NCI-H2029 treated with DMSO at 0.1 percent for 48 hours (cell line): ENCODE measurements around the gene SAMD7.

Experiments
- DNase-seq: peaks from one replicate; lab custom pipeline; 2025; lab: John Stamatoyannopoulos, UW

The SAMD7 gene

DNA sequence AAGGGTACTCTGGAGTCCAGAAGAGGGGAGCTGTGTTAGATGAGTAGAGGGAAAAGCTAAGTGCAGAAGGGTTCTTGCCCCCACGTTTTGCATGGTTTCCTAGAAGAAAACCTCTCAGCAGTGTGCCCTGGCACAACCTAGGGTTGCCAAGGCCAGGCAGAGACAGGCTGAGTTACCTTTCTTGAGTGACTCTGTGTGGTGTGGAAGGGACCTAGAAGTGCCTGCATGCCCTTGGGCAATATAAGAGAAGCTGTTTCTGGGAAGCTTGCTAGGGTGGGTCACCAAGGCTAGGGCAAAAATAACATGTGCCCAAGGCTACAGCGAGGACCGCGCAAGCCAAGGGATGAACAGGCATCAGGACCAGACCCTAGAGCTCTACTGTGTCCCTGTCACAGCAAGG, 3.4 kb upstream of the SAMD7 start:
- no peak for DNase-seq

DNA sequence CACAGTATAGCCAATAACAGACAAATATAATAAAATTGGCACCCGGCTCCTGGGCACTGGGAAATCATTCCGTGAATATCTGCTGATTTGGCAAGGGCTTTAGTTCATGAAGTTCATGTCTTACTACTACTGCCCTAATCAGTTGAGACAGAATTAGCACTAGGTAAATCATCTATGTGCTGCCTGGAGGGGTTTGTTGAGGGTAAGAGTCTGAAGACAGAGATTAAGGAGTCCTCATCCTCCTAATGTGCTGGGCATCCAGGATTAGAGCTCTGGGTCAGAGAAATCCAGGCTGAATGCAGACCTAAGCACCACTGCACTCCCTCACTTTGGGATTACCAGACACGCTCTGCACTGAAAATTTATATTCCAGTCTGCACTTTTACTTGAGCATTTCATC, 2.0 kb downstream of the SAMD7 start:
- DNase-seq, result no peak

DNA sequence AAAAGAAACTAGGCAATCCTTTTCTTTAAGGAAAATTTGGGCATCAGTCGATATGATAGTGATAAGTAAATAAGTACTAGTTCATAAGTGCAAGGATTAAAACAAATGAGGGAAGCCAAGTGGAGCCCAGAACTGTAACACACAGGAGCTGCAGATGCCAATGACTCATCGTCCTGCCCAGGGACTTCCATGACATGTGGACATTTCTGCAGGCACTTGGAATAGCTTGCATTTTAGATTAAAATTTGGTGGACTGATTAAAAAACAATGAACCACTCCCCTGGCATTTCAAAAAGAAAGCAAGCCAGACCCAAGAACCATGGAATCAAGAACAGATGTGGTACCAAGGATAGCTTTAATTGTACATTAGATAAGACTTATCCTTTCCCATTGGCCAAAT, 2.9 kb downstream of the SAMD7 start:
- no peak for DNase-seq

DNA sequence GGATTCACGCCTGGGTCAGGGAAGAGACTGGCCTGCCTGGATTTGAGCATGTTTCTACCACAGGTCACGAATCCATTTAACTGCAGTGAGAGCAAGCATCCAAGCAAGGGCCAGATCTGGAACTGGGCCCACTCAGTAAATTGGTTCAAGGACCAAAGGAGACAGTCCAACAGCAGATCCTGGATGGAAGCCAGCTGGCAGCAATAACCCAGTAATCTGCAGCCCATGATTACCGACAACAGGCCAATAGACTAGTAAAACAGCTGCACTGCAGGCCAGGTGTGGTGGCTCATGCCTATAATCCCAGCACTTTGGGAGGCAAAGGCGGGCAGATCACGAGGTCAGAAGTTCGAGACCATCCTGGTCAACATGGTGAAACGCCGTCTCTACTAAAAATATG, 11.8 kb downstream of the SAMD7 start:
- peak; percentile 95 for DNase-seq

DNA sequence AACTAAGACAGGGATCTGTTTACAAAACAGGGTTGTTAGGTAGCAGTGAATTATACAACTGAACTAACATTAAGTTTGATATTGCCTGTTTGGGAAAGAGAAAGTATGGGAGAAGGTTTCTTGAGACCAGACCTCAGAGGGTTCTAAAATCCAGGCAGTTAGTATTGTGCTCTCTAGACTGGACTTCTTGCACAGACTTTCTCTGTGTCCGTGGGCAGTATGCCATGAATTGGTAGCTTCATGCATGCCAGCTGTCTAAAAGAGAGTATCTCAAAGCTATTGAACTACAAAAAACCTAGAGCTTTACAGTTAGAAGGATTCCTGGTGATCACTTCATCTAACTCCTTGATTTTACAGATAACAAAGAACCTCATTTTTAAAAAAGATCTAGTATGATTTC, 12.5 kb downstream of the SAMD7 start:
- DNase-seq, result no peak

DNA sequence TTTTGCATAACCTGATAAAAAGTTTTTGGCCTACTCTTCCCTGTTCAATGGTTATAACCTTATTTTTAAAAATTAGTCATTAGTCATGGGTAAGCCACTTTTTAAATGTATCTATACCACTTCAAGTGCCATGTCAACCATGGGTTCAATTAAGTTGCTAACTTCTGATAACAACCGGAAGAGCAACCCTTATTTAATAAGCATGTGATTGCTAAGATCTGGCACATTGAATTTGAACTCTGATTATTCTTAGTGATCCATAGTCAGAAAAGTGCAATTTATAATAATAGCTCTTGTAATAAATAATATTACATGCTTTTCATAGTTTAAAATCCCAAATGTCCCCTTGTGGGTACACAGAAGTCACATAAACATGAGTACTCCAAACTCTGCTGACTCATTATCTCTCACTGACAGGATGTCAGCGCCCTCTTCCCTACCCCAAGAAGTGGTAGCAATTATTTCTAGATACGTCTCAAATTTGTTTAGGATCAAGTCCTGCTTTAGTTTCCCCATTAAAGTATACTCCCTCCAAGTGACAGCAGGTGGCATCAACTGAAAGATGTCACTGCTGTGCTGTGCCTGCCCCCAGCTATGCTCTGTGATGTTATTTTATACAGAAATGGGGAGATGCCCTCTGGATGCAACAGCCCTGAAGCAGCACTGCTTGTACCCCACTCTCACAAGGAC, 18.6 kb downstream of the SAMD7 start:
- DNase-seq, result no peak

DNA sequence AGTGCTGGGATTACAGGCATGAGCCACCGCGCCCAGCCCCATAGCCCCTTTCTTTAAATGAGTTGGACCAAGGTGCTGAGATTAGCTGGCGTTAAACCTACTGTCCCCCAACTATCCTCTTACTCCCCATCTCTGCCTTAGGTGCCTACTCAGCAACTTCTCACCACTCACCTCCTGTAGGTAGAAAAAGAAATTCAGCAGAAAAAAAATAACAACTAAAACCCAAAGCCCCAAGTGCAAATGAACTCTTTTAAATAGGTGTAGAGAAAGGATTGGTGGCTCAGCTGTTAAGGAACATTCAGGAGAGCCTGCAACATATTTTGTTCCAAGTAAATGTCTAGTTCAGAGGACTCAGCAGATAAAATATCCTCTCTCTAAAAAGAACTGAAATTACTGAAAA, 19.5 kb downstream of the SAMD7 start:
- no peak for DNase-seq

DNA sequence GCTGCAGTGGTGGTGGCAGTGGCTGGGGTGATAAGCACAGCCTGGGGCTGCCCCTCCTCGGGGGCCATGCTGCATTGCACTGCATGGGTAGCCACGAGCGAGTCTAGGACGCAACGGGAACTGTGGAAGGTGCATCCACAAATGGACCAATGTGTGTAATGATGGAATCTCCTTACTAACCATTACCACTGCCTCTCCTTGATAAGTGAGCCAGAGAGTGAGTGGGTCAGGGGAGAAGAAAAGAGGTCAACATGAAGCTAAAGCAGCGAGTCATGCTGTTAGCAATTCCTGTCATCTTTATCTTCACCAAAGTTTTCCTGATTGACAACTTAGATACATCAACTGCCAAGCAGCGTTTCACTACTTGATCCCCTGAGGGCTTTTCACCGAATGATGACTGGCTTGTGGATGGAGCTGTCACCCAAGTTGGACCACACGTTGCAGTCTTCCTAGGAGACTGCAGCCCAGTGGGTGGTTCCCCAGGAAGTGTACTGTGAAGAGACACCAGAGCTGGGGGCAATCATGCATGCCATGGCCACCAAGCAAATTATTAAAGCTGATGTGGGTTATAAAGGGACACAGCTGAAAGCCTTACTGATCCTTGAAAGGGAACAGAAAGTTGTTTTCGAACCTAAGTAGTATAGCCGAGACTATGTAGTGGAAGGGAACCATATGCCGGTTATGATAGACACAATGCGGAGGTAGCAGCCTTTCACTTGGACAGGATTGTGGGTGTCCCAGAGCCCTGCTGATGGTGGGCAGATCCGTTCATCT, 20.6 kb downstream of the SAMD7 start:
- DNase-seq, result no peak

DNA sequence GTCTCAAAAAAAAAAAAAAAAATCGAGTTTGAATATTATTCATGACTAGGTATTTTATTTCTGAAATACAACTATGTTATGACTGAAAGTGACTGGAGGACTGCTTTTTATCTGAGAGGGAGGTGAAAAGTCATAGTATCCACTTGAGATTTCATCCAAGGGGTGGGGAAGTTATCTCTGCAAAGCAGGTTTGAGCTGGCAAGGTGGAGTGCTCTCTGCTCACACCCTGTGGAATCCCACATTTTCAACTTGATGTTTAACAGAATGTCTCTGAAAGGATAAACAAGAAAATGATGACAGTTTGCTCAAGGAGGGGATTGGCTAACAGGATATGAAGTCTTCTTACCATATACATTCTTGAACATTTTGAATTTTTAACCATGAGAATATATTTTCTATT, 27.9 kb downstream of the SAMD7 start:
- DNase-seq, result no peak

DNA sequence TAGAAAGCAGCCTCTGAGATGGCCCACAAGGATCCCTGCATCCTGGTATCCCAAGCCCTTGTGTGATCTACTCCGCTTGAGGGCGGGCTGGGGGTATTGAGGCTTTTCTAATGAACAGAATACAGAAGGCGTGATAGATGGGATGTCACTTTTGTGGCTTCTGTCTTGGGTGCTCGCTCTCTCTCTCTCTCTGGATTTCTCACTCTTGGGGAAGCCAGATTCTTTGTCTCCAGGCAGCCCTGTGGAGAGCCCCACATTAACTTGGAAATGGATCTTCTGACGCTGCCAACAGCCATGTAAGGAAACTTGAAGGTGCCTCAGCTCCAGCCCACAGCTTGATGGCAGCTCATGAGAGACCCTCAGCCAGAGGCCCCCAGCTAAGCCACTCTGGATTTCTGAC, 28.4 kb downstream of the SAMD7 start:
- DNase-seq, result no peak

DNA sequence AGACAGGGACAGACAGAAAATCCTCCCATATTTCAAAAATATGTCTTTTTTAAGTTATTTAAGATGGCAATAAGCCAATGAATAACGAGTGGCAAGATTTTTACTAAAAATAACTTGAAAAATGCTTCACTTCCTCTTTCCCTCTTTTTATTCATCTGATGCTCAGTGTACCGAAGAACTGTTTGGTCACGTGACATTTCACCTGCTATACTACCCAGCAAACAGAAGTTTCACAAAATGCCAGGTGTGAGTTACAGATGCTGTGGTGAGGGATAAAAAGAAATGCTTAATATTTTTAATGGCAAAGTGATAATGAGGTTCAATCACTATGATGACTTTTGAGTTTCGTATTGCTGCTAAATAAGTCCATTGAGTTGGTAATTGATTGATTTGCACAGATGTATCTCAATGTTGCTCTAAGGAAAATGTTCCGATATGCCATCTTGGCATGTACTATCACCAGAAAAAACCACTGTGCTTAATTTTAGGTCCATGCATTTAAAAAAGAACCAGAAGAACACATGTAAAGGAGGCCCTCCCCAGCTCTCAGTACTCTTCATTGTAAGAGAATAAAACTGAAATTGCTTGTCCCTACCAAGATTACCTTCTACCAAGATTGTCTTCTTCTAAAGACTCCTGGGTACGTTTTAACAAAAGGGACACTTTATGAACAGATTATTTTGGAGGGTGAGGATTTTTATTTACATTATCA, 29.3 kb downstream of the SAMD7 start:
- DNase-seq, result no peak

DNA sequence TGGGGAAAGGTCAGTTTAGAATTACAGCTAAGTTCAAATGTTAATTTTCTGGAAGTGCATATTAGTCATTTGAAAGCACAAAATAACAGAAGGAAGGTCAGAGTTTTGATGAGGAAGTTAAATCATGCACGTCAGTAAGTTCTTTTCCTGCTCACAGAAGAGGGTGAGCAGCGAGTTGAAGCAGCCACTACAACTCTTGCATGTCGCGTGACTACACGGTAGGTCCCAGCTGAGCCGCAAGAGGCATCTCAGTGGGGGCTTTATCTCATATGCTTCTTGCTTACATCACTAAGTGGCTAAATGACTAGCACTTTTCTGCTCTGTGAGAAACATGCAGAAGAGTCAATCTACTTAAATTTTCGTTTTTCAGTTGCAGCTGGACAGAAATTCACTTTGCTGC, 33.9 kb downstream of the SAMD7 start:
- no peak for DNase-seq

DNA sequence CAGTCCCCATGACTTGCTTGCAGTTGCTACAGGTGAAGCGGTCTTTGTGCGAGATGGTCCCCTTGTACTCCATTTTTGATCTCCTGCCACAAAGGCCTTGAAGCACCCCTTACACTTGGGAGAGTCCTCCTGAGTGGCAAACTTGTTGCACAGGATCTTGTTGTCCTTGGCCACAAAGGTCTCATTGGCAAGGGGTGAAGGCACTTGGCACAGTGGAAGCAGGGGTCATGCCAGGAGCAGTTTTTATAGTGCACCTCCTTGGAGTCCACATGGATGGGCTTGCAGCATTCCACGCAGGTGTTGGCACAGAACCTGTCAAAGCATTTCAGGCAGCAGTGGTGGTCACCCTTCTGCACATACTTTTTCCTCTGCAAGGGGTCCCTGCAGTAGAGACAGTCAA, 35.0 kb downstream of the SAMD7 start:
- no peak for DNase-seq

DNA sequence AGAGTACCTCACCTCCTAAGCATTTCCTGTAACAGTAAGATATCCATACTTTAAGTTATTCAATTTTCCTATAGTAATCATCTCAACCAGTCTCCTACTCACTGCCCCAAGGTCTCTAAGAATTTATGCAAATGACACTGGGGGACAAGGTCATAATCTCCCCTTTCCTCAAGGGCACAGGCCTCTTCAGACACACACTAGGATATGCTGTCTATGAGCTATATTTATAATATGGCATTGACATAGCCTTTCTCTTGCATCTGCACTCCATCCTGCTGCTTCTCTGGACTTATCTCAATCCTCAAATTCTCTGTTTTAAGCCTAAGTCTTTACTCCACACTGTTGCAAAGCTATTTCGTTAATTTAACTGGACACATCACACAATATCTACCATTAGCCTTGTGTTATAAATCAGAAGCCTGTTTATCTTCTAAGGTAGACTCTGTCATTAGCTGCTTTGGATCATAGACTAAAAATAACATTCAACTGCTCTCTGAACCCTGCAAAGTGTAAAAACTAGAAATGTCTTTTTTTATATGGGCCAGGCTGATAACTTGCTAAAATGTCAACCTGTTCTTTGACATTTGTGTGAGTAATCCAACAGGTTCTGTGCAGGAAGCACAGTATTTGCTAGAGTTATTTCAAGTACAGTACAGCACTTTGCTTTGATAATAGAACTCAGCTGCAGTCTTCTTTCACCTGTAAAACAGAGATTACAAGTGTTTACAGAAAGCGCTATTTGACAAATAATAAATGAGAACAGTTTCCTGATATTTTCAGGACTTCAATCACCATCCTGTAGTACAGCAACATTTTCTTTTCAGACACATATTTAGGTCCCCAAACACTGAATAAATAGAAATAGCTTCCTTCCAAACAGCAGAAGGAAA, 37.4 kb downstream of the SAMD7 start:
- DNase-seq, result peak; percentile 61

DNA sequence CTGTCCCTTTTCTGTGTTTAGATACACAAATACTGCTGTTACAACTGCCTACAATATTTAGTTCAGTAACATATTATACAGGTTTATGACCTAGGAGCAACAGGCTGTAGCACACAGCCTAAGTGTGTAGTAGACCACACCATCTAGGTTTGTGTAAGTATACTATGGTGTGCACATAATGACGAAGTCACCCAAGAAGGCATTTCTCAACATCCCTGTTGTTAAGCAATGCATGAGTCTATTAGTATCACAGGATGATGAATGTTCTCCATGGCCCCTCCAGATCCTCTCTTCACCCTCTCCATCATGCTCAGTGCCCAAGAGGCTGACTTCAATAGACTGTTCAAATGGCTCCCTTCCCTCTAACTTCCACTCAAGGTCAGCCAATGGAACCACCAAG, 40.7 kb downstream of the SAMD7 start:
- DNase-seq, result no peak

DNA sequence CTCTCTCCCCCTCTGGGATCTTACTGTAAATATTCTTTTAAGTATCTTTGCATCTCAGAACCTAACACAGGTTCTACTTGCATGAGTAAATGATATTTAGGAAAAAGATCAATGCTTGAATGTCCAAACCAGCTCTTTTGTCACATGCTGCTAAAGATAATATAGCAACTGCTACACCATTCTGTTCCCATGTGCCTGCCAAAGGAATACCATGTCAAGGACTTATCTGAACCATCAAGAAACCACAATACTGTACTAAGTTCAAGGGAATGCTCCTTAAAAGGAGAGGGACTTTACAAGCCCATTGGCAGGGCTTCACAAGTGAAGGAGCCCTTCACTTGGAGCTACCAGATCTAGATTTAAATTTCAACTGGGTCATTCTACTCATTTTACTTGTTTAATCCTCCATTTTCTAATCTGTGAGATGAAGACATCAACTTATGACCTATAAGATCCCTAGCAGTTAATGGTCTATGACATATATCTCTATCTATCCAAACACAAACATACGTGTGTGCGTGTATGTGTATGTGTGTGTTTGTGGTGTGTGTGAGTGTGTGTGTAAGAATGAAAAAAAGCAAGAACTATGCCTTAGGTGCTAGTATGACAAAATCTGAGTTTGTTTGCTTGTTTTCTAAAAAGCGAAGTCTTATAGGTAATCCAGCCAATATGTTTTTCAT, 42.2 kb downstream of the SAMD7 start:
- no peak for DNase-seq

DNA sequence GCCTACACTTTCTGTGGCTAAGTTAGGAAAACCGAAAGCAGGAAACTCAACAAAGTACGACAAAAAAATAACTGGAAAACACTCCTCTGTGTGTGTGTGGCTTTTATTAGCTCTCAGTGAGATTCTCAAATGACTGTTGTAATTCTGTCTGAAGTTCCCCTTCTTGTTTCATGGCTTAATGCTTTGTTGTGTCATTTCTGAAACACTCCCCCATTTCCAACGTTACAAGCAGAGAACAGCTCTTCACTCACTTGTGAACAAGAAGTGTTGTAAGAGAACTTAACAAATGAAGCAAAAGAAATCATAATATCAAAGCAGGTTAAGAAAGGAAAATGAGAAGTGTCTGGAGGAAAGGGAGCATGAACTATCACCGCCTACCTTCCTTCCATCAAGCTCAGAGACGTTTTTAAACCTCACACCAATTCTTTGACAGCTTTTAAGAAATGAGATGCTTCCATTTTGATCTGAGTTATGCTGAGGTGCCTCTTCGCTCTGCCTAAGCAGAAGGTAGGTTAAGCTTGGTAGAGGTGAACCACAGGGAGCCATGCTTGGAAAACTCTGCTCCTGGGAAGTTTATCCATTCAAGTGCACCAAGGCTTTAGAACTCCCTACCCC, 42.9 kb downstream of the SAMD7 start:
- DNase-seq, result no peak

DNA sequence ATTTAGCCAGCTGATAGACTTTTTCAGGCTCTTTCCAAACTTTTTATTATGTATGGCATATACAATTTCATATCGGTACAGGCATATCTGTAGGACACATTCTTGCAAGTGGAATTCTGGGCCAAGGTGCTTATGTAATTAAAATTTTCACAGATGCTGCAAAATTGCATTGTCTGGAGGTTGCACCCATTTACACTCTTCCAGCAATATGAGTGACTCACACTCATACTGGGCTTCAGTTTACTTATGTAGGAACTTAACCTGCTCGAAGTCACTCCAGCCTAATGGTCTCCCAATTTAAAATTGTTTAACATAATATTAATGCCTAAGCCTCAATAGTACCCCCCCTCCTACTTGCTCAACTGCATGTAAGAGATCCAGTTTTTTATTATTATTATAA, 44.0 kb downstream of the SAMD7 start:
- no peak for DNase-seq

DNA sequence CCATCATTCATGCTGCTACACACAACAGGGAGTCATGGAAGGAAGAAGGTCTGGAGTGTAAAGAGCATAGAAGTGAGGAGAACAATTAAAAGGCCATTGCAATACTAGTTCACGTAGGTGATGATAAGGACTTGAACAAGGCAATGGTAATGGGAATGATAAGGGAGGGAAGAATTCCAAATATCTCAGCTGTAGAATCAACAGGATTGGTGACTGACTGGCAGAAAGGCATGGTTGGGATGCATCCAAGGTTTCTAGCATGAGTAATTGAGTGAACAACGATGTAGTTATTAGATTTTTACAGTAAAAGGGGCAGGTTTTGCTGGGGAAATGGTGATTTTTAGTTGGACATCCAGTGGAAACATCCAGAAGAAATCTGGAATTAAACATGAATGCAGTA, 52.8 kb downstream of the SAMD7 start:
- no peak for DNase-seq

DNA sequence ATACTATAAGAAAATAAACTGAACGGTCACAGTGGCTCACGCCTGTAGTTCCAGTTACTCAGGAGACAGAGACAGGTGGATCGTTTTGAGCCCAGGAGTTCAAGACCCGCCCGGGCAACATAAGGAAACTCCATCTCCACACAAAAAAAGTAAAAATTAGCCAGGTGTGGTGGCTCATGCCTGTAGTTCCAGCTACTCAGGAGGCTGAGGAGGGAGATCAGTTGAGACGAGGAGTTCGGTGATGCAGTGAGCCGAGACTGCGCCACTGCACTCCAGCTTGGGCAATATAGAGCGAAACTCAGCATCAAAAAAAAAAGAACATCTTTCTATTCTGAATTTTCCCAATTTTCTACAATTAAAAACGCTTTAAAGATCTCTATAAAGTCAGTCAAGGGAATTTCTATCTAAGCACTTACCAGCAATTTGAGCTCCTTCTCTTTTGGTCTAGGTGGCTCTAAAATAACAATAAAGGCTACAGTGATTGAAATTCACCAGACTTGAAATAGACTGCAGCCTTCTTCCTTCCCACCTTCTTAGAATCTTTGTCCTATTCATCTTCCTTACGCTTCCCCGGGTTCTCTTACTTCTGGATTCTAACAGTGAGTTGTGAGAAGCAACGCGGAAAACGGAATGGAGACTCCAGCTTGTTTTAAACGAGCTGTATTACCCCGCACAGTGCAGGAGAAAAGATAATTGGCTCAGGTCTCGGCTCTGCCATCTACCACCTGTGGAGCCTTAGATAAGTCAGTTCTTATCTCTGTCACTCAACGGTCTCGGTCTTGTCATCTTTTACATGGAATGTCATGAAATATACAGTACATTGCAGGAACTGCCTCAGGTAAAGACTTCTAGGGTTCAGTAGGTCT, 54.4 kb downstream of the SAMD7 start:
- DNase-seq, result peak; percentile 53
